Stimulated activated CD4-positive, alpha-beta T cell treated with anti-CD3 and anti-CD28 coated beads, TNF-alpha, amount 100 ng/mL, for 24 hours (primary cell): ENCODE measurements around the gene ZNF484.
"Not testable (repeated sequence)": the region's sequence is repeated elsewhere in the genome, so short reads cannot be mapped to it uniquely, and the experiment has no call there.

ENCODE experiments used
- DNase-seq, 3 experiments: peaks; one replicate each; pipeline ENCODE4 v3.0.0-alpha.2; 2020; ENCODE audit warnings: low read depth in 3 of 3

Gene ZNF484

DNA sequence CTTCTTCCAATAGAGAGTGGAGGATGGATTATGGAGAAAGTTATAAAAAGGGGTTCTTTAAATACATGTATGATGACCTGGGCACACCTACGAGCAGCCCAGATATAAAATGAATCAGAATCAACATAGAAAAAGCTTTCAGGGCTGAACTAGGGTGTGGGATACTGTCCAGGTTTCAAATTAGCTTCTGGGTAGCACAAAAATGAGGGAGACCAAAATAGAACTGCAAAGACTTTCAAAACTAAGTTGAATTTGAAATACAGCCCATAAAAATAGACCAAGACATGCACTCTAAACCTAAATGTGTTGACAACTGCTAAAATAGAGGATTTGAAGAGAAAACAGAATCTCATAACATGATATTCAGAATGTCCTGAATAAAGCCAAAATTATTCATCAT is 17.0 kb downstream of the ZNF484 start:
- DNase-seq, result no peak

GRCh38 chr9:92857236-92857635 is 20.6 kb downstream of the ZNF484 start:
- no peak for DNase-seq

- no peak for DNase-seq
Observed at GRCh38 chr9:92853716-92854115, 24.1 kb downstream of the ZNF484 start.

DNA sequence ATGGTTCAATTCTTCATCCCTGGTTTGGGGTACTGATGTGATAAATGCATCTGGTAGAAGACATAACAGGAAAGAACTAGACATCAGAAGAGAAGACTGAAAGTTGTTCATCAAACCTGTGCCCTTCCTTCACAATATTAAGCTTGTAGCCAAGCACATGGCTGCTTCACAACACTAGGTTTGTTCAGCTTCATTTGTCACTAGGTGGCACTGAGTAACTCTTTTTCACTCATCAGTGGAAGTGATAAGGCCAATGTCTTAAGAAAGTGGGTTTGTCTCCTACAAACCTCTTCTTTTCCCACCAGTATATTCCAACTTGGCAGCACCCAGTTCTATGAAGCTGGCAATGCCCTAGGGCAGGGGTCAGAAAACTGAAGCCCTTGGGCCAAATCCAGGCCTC is 26.9 kb downstream of the ZNF484 start:
- no peak for DNase-seq

DNA sequence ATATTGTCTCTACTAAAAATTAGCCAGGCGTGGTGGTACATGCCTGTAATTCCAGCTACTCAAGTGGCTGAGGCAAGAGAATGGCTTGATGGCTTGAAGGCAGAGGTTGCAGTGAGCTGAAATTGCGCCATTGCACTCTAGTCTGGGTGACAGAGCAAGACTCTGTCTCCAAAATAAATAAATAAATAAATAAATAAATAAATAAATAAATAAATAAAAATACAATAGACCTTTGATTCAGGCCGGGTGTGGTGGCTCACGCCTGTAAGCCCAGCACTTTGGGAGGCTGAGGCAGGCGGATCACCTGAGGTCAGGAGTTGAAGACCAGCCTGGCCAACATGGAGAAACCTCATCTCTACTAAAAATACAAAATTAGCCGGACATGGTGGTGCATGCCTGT is 29.1 kb downstream of the ZNF484 start:
- not testable (repeated sequence) for DNase-seq

- no peak for DNase-seq
Observed at GRCh38 chr9:92846662-92847145, 31.1 kb downstream of the ZNF484 start.

- not testable (repeated sequence) for DNase-seq
Observed at GRCh38 chr9:92838411-92838810, 39.4 kb downstream of the ZNF484 start.

DNA sequence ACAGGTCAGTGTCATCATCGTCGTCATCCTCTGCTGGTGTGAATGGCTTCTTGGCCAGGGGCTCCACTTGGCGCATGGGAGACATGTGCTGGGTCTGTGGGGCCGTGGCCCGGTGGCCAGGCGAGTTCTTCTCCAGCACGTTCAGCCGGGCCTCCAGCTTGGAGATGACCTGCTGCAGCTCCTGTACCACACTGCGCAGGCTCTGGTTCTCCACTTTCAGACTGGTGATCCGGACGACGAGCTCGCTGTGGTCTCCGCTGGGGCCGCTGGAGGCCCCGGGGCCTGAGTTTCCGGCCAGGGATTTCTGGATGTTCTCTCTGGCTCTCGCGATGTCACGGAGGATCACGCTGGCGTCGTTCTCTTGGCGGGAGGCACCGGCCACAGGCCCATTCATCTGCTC is 40.6 kb downstream of the ZNF484 start:
- DNase-seq, result no peak

GRCh38 chr9:92829420-92829819 is 48.4 kb downstream of the ZNF484 start:
- no peak for DNase-seq

GRCh38 chr9:92825065-92825464 is 52.8 kb downstream of the ZNF484 start:
- not testable (repeated sequence) for DNase-seq

- no peak for DNase-seq
Observed at GRCh38 chr9:92820964-92821363, 56.9 kb downstream of the ZNF484 start.

DNA sequence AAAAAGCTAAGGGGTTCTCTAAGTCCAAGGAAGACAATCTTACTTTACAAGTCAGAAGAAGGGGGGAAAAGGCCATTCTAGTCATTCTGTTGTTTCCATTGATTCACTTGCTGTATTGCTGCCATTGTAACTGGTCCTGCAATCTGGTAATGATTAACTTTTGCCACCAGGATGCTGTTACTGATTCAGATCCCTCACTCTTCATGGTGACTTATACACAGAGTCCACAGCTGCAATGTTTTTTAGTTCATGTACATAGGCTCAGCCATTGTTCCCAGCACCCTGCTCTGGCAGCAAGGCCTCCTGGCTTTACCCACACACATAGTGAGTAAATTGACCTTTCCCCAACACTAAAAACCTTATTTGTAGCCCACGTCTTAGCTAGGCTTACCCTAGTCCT is 57.9 kb downstream of the ZNF484 start:
- not testable (repeated sequence) for DNase-seq

DNA sequence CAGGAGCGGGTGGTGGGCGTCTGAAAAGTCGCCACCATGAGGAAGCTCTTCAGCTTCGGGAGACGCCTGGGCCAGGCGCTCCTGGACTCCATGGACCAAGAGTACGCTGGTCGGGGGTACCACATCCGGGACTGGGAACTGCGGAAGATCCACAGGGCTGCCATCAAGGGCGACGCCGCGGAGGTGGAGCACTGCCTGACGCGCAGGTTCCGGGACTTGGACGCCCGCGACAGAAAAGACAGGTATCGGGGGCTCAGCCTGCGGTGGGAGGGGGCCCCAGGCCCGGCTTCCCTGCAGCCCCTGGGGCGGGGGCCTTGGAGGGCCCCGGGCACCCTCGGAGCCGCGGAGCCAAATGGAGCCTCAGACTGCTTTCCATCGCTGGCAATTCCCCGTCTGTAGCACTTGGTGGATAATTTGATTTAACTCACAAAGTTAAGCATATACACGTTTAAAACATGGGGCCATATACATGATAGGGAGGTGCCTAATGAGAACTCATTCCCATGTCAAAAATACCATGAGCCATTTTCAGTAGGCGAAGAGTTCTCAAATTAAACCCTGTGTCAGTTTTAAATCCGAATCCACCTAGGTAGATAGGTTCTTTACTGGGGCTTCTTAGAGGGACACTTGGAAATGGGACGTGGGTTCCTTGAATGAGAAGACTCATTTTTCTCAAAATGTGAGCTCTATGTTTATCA is 68.1 kb downstream of the ZNF484 start:
- DNase-seq, result not testable (repeated sequence)

GRCh38 chr9:92808726-92809451 is 68.9 kb downstream of the ZNF484 start:
- DNase-seq, result peak in 2 of 3 experiments; percentile 27 to 53

GRCh38 chr9:92807757-92808725 is 69.8 kb downstream of the ZNF484 start:
- peak in 1 of 3 experiments; percentile 14 for DNase-seq

- DNase-seq, result no peak
Observed at GRCh38 chr9:92807031-92807756, 70.6 kb downstream of the ZNF484 start.

DNA sequence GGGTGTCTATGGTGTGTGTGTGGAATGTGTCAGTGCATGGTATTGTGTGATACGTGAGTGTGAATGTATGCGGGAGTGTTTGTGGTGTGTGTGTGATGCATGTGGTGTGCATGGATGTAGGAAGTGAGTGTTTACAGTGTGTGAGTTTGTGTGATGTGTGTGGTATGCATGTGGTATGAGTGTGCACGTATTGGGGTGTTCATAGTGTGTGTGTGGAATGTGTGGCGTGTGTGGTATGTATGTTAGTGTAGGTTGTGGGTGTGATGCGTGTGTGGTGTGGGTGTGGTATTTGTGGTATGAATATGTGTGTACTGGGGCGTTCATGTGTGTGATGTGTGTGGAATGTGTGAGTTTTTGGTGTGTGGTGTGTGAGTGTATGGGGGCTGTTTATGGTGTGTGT is 73.1 kb downstream of the ZNF484 start:
- no peak for DNase-seq

DNA sequence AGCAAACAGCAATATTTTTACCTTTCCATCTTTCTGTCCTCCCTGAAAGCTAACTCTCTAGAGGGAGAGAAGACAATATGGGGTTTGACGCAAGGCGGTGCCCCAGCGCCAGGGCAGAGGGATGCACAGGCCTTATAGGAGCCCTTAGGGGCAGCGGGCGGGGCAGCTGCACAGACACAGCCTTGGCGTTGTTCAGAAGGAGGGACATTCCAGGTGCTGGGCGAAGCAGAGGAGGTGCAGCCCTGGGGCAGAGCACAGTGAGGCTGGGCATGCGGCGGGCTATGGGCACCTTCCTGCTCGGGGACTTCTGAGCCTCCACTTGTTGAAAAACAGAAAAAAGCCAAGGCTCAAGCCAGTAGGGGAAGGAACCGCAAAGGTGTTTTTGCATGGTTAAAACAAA is 79.5 kb downstream of the ZNF484 start:
- no peak for DNase-seq

GRCh38 chr9:92796337-92796804 is 81.5 kb downstream of the ZNF484 start:
- not testable (repeated sequence) for DNase-seq

GRCh38 chr9:92795598-92796336 is 82.1 kb downstream of the ZNF484 start:
- no peak for DNase-seq
